CD4-positive, alpha-beta T cell treated with Interleukin-4 for 1 hour (primary cell): Measurements from ENCODE around the gene GAMT.

Source experiments
- DNase-seq, 2 donors: peaks; one replicate each; pipeline ENCODE4 v3.0.0-alpha.2; 2020 to 2022

The GAMT gene

GRCh38 chr19:1399079-1399478 is 2.3 kb downstream of the GAMT start:
- DNase-seq: no peak

- DNase-seq: no peak
These were observed 3.5 kb downstream of the GAMT start for GRCh38 chr19:1397838-1398237.

- no peak for DNase-seq
These were observed 4.3 kb downstream of the GAMT start for GRCh38 chr19:1396768-1397679.

- DNase-seq: no peak
These were observed 5.1 kb downstream of the GAMT start for GRCh38 chr19:1396019-1396767.

GRCh38 chr19:1395194-1396018 is 5.9 kb downstream of the GAMT start:
- DNase-seq: no peak

GRCh38 chr19:1394252-1395193 is 6.8 kb downstream of the GAMT start:
- DNase-seq: no peak

- DNase-seq: no peak
These were observed 7.5 kb downstream of the GAMT start for GRCh38 chr19:1393841-1394240.

GRCh38 chr19:1392939-1393530 is 8.3 kb downstream of the GAMT start:
- no peak for DNase-seq

- DNase-seq: no peak
These were observed 8.9 kb downstream of the GAMT start for GRCh38 chr19:1392407-1392806.

GRCh38 chr19:1390890-1391423 is 10.4 kb downstream of the GAMT start:
- DNase-seq: no peak

- no peak for DNase-seq
These were observed 12.1 kb downstream of the GAMT start for GRCh38 chr19:1389033-1389940.

GRCh38 chr19:1388637-1389026 is 12.7 kb downstream of the GAMT start:
- DNase-seq: no peak

- no peak for DNase-seq
These were observed 13.4 kb downstream of the GAMT start for GRCh38 chr19:1387684-1388636.

GRCh38 chr19:1386945-1387683 is 14.2 kb downstream of the GAMT start:
- DNase-seq: no peak

GRCh38 chr19:1385816-1386215 is 15.5 kb downstream of the GAMT start:
- no peak for DNase-seq

- DNase-seq: no peak
These were observed 16.7 kb downstream of the GAMT start for GRCh38 chr19:1384478-1385110.

GRCh38 chr19:1384085-1384462 is 17.3 kb downstream of the GAMT start:
- no peak for DNase-seq
